Measurements from ENCODE around the gene INSC.

INSC gene

DNA sequence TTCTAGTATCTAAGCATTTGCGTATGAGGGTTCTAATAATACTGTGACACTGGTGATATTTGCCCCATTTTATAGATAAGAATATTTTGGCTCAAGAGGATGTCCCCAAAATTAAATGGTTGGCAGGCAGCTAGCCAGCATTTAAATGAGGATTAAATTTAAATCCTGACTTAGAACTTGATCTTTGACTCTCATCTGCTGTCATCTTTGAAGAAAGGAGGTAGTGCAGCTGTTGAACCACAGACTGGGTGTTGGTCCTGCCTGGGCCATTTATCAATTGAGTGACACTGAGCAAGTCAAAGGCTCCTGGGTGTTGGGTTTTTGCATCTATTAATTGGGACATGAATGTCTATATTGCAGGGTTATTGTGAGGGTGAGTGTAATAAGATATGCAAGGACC, 112.3 kb downstream of the INSC start:
- no peak for DNase-seq

DNA sequence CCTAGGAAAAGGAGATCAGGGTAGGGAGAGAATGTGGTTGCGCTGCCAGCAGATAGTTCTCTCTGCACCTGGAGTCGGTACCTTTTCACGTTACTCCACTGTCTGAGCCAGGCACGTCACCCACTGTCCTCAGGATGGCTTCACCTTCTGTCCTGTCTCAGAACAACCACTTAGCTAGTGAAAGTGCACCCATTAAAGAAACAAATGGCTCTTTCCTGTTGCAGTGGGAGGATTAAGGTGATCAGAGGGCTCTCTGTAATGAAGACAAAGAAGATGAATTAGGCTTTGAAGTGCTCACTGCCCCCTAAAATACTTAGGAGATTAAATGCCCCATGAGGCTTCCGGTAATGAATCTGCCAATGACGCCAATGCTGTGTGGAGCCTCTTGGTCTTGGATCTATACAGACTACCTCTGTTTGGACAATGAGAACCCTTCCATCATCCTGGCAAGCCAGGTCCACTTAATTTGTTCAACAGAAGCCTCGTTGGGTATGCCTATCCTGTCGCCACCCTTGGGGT, 113.7 kb downstream of the INSC start:
- no peak for DNase-seq

- DNase-seq = no peak
Measured at GRCh38 chr11:15229069-15229468, 114.3 kb downstream of the INSC start.

- no peak for DNase-seq
Measured at GRCh38 chr11:15232496-15232895, 117.8 kb downstream of the INSC start.

DNA sequence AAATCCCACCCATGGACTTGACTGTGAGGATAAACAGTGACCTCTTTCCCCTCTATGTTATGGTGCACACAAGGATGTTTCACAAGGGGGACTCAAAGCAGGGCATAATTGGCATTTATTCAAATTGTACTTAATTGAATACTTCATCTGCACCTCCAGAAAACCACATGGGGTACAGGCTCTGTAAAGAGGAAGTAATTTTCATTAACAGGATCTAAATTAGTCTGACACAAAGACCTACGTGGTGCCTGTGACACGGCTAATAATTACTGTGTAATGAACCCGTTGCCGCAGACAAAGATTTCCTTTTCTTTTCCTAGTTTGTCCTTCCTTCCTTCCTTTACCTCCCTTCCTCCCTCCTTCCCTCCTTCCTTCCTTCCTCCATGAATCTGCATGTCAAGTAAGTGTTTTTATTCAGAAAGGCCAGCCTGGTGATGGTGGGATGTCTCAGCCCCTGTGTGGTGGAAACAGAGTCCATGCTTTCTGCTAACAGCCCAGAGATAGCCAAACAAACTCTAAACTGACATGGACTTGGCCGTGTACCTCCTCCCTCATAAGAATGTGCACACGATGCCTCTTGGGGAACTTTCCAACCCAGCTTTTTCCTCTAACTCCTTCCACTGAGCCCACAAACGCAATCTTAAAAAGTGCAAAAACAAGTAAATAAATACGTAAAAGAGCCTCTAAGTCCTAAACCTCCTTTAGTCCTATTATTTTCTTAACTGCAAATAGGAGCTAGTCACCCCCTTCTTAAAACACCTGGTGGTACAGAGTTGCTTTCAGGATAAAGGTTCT, 118.8 kb downstream of the INSC start:
- no peak for DNase-seq

- DNase-seq = no peak
Measured at GRCh38 chr11:15234796-15235195, 120.1 kb downstream of the INSC start.

- DNase-seq = no peak
Measured at GRCh38 chr11:15236559-15236958, 121.8 kb downstream of the INSC start.

DNA sequence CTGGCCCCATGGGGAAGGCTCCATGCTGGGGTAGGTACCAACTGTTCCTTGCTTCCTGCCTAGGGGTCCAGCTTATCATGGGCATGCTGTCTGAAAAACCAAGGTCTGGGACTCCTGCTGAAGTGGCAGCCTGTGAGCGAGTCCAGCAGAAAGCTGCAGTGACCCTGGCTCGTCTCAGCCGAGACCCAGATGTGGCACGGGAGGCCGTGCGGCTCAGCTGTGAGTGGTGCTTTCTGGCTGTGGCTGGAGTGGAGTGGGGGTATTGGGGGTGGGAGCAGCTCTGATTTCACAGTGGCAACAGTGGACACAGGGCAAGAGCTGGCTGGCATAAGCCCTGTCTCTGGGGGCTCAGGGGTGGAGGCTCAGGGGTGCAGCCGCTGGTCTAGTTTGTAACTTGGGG, 124.1 kb downstream of the INSC start:
- DNase-seq = no peak

GRCh38 chr11:15248749-15249148, 134.0 kb downstream of the INSC start:
- no peak for DNase-seq

GRCh38 chr11:15258433-15259165, 143.9 kb downstream of the INSC start:
- DNase-seq = no peak

DNA sequence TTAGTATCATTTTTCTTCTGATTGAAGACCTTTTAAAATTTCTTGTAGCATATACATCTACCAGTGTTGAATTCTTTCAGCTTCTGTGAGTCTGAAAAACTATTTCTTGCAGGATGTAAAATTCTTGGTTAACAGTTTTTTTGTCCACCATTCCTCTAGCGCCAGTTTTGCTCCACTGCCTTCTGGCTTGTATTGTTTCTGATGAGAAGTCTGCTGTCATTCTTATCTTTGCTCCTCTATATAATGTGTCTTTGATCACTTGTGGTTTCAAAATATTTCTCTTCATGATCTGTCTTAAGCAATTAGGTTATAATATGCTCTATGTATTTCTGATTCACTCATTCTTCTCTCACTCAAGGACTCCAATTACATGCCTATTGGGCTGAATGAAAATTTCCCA, 152.3 kb downstream of the INSC start:
- no peak for DNase-seq

DNA sequence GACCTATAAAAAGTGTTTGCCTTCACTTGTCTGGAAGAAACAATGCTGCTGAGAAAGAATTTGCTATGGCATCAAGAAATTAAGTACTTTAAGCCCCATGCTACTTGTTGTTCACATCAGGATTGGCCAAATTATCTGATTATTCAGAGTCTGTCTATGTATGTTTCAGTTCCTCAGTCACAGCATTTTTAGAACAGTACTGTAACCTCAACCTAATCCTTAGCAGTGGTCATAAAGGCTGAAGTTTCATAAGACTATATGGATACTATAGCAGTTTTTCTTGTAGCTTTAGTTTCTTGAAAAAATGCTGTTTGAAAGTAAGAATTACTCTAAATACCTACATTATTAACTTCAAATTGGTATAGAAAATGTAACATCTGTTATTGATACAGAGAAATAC, 153.9 kb downstream of the INSC start:
- no peak for DNase-seq

- no peak for DNase-seq
Measured at GRCh38 chr11:15275141-15275540, 160.4 kb downstream of the INSC start.

GRCh38 chr11:15276621-15277020, 161.9 kb downstream of the INSC start:
- no peak for DNase-seq

- DNase-seq = no peak
Measured at GRCh38 chr11:15278128-15278527, 163.4 kb downstream of the INSC start.

- DNase-seq = no peak
Measured at GRCh38 chr11:15280393-15280792, 165.7 kb downstream of the INSC start.

GRCh38 chr11:15282754-15283153, 168.0 kb downstream of the INSC start:
- no peak for DNase-seq

GRCh38 chr11:15286465-15286864, 171.7 kb downstream of the INSC start:
- DNase-seq = no peak

DNA sequence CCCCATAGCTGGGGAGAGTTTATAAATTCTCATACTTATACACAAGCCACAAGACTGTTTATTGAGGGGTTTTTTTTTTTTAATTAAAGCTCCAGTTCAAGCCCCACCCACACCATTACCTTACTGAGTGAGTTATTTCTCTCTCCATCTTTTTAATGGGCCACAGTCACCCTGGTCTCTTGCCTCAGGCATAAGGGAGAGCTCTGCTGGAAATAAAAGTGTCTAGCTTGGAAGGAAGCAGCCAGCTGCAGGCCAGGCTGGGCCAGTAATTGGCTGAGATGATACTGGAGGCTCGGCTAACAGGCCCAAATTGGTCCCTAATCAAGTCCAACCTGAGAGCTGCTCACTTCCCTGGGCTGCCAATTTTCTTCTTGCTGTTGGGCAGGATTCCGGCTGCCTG, 174.1 kb downstream of the INSC start:
- no peak for DNase-seq

GRCh38 chr11:15289723-15290122, 175.0 kb downstream of the INSC start:
- DNase-seq = no peak

DNA sequence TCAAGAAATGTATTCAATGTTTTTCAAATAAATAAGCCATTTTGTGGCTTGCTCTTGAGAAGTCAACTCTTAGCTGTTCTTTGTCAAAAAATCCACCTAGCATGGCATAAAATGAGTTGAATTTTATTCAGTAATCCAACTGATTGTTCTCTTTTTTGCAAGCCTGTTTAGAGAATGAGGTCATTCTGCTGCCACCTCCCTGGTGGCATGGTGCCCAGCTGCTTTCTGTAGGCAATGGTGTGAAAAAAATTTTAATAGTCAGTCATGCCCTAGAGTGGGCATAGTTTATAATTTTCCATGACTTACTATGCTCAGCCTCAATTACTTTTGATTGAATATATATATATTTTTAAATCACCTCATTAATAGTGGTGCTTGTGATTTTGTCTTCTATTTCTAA, 177.2 kb downstream of the INSC start:
- DNase-seq = no peak

DNA sequence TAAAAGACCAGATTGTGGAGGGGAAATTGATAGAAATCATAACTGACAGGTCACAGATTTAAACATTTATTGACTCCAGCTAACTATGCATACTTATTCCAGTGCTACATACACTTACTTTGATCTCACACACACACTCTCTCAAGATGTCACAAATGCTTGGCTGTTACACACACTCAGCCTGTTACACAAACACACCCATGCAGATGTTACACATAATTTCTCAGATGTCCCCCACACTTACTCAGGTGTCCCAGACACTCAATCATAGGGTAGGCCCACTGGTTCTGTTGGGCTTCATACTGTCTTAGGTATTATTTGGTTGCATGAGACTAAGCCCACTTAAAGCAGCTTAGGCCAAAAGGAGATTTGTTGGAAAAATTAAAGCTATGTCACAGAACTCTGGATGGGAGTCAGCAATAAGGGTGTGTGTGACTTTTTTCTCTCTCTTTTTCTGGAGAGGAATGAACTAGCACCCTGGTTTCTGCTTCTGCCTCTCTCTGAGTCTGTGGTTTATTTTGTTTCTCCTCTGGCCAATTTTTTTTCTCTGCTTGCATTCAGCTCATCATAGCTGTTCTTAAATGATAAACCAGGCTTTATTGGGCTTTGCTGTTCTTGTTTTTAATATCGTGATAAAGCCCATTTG, 179.4 kb downstream of the INSC start:
- no peak for DNase-seq

- no peak for DNase-seq
Measured at GRCh38 chr11:15295695-15296094, 181.0 kb downstream of the INSC start.

Measured in CD4-positive, alpha-beta T cell treated with Interferon gamma for 1 hour (primary cell).